Measurements from ENCODE around the gene EXOC8. TPM values are rescaled to one million over a fixed set of nuclear protein-coding genes. Genes with fewer than 3 reads are reported as not detected.

The EXOC8 gene
- total and polyA plus RNA-seq, 4 donors: 4.6 to 19.0 (median 12.9) TPM

GRCh38 chr1:231322880-231323530, 14.6 kb downstream of the EXOC8 start:
- WGBS, 2 donors: 68 to 74% methylated on average over 7 of the region's 7 CpGs
- no peak for ATAC-seq (ENCODE audit: insufficient read depth, low FRiP score)
- Histone ChIP-seq H3K4me1 (ENCODE audit: control insufficient read depth in 5 of 5, insufficient read depth in 5 of 5, low read length in 5 of 5) (peaks cover 0 to 4% (median 0%) of the 10 kb centered on the region in 5 donors), H3K9ac (ENCODE audit: insufficient read depth in 1 of 2, low read length in 2 of 2) (no peak overlapping the region), H3K4me3 (no peak overlapping the region), H3K27ac (ENCODE audit: low read depth in 1 of 2, low read length in 1 of 2) (no peak overlapping the region), H3K9me3 (ENCODE audit: control insufficient read depth in 4 of 4, insufficient read depth in 3 of 4, low read length in 3 of 4) (no peaks in the 10 kb centered on the region), H3K27me3 (ENCODE audit: control insufficient read depth in 3 of 3, insufficient read depth in 3 of 3, low read length in 2 of 3) (no peaks in the 10 kb centered on the region), H3K36me3 (ENCODE audit: control insufficient read depth in 4 of 4, insufficient read depth in 4 of 4, low read length in 4 of 4) (no peaks in the 10 kb centered on the region)
- no peak for TF ChIP-seq CTCF (IDR thresholded peaks at IDR 0.05; ENCODE audit: control extremely low read depth, extremely low read depth)
- no peak for DNase-seq

- no peak for DNase-seq
- no peaks in the 10 kb centered on the region for H3K4me1 ChIP-seq (ENCODE audit: control insufficient read depth in 5 of 5, insufficient read depth in 5 of 5, low read length in 5 of 5)
- 93 to 97% methylated on average over 9 of the region's 9 CpGs for WGBS, 2 donors
- H3K36me3 ChIP-seq (ENCODE audit: control insufficient read depth in 4 of 4, insufficient read depth in 4 of 4, low read length in 4 of 4): no peaks in the 10 kb centered on the region
- no peak overlapping the region for H3K9ac ChIP-seq (ENCODE audit: insufficient read depth in 1 of 2, low read length in 2 of 2)
- H3K27ac ChIP-seq (ENCODE audit: low read depth in 1 of 2, low read length in 1 of 2): no peak overlapping the region
- TF ChIP-seq CTCF (IDR thresholded peaks at IDR 0.05; ENCODE audit: control extremely low read depth, extremely low read depth): no peak
- ATAC-seq (ENCODE audit: insufficient read depth, low FRiP score): no peak
- H3K9me3 ChIP-seq (ENCODE audit: control insufficient read depth in 4 of 4, insufficient read depth in 3 of 4, low read length in 3 of 4): no peaks in the 10 kb centered on the region
- no peak overlapping the region for H3K4me3 ChIP-seq
- H3K27me3 ChIP-seq (ENCODE audit: control insufficient read depth in 3 of 3, insufficient read depth in 3 of 3, low read length in 2 of 3): no peaks in the 10 kb centered on the region
These were observed 18.6 kb downstream of the EXOC8 start for GRCh38 chr1:231319080-231319479.

DNA sequence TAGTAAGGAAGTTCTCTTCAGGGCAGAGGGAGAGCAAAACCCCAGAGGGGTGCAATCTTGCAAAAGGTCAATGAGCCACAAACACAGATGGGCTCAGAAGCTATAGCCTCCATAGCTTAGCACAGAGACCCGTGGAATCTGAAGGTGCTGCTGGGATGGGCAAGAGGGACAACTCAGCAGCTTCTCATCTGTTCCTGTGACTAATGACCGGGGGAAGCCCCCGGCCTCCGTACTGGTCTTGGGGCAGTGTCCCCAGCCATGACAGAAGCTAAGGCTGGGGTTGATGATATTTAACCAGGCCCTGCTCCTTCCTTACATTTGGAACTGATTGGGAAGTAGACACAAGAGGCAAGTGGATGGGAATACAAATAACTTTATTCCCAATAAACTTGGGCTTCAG, 19.1 kb downstream of the EXOC8 start:
- 93 to 97% methylated on average over 4 of the region's 4 CpGs for WGBS, 2 donors
- no peak overlapping the region for H3K27ac ChIP-seq (ENCODE audit: low read depth in 1 of 2, low read length in 1 of 2)
- no peaks in the 10 kb centered on the region for H3K4me1 ChIP-seq (ENCODE audit: control insufficient read depth in 5 of 5, insufficient read depth in 5 of 5, low read length in 5 of 5)
- no peak overlapping the region for H3K4me3 ChIP-seq
- no peak for TF ChIP-seq CTCF (IDR thresholded peaks at IDR 0.05; ENCODE audit: control extremely low read depth, extremely low read depth)
- H3K9ac ChIP-seq (ENCODE audit: insufficient read depth in 1 of 2, low read length in 2 of 2): no peak overlapping the region
- no peak for DNase-seq
- no peaks in the 10 kb centered on the region for H3K9me3 ChIP-seq (ENCODE audit: control insufficient read depth in 4 of 4, insufficient read depth in 3 of 4, low read length in 3 of 4)
- H3K36me3 ChIP-seq (ENCODE audit: control insufficient read depth in 4 of 4, insufficient read depth in 4 of 4, low read length in 4 of 4): no peaks in the 10 kb centered on the region
- no peaks in the 10 kb centered on the region for H3K27me3 ChIP-seq (ENCODE audit: control insufficient read depth in 3 of 3, insufficient read depth in 3 of 3, low read length in 2 of 3)
- no peak for ATAC-seq (ENCODE audit: insufficient read depth, low FRiP score)

DNA sequence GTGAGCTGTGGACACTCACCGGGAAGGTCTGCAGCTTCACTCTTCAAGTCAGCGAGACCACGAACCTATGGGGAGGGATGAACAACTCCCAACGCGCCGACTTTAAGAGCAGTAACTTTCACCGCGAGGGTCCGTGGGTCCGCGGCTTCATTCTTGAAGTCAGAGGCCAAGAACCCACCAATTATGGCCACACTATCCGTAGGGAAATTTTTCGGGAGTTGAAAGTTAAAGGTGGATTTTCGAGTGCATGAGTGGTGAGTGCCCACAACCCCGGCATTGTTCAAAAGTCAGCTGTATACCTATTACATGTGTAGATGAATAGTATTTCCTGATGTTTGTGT, 19.7 kb downstream of the EXOC8 start:
- Histone ChIP-seq H3K9me3 (ENCODE audit: control insufficient read depth in 4 of 4, insufficient read depth in 3 of 4, low read length in 3 of 4) (no peaks in the 10 kb centered on the region), H3K27me3 (ENCODE audit: control insufficient read depth in 3 of 3, insufficient read depth in 3 of 3, low read length in 2 of 3) (no peaks in the 10 kb centered on the region), H3K27ac (ENCODE audit: low read depth in 1 of 2, low read length in 1 of 2) (no peak overlapping the region), H3K36me3 (ENCODE audit: control insufficient read depth in 4 of 4, insufficient read depth in 4 of 4, low read length in 4 of 4) (no peaks in the 10 kb centered on the region), H3K4me3 (no peak overlapping the region), H3K9ac (ENCODE audit: insufficient read depth in 1 of 2, low read length in 2 of 2) (no peak overlapping the region), H3K4me1 (ENCODE audit: control insufficient read depth in 5 of 5, insufficient read depth in 5 of 5, low read length in 5 of 5) (no peaks in the 10 kb centered on the region)
- no peak for DNase-seq
- no peak for ATAC-seq (ENCODE audit: insufficient read depth, low FRiP score)
- no peak for TF ChIP-seq CTCF (IDR thresholded peaks at IDR 0.05; ENCODE audit: control extremely low read depth, extremely low read depth)
- 95 to 97% methylated on average over 15 of the region's 15 CpGs for WGBS, 2 donors
